HEK293 (cell line): Measurements from ENCODE around the gene CFAP410.

ENCODE experiments used
- CTCF ChIA-PET: fragments of 350-600 bp; formaldehyde crosslinking; extraction: SDS; loops from one replicate; lab custom pipeline; 2021; ENCODE audit warnings: antibody characterized with exemption; lab: Yijun Ruan, JAX
- POLR2A ChIA-PET: fragments of 300-600 bp; formaldehyde crosslinking; extraction: SDS; loops from one replicate; lab custom pipeline; 2020; ENCODE audit warnings: antibody characterized with exemption, inconsistent platforms; lab: Yijun Ruan, JAX
- H3K27ac ChIP-seq: fragments of 200-500 bp; sonication (Bioruptor generic); 2 replicates; pipeline ENCODE4 v1.5.1; 2014; ENCODE audit warnings: low read depth, low read length, control low read depth, inconsistent platforms; ENCODE audit errors: extremely low read depth
- H3K36me3 ChIP-seq, 2 experiments: fragments of 200-500 bp in 1 of 2; sonication (Bioruptor generic) in 1 of 2; 1 replicate in 1 of 2; 2 replicates in 1 of 2; pipeline ENCODE4 v1.5.1; 2014 to 2017; ENCODE audit warnings: inconsistent platforms in 2 of 2, low read length in 2 of 2; ENCODE audit not compliant: control insufficient read depth in 2 of 2, insufficient read depth in 1 of 2
- H3K4me1 ChIP-seq: fragments of 200-500 bp; sonication (Bioruptor generic); 2 replicates; pipeline ENCODE4 v1.5.1; 2014; ENCODE audit warnings: mild to moderate bottlenecking, low read length, inconsistent platforms; ENCODE audit not compliant: control insufficient read depth, insufficient read depth
- H3K4me3 ChIP-seq: 2 replicates; pipeline ENCODE4 v1.5.1; 2011; ENCODE audit warnings: low read depth, mild to moderate bottlenecking, control low read depth, low read length, moderate library complexity
- H3K9me3 ChIP-seq: fragments of 200-500 bp; sonication (Bioruptor generic); 2 replicates; pipeline ENCODE4 v1.5.1; 2014; ENCODE audit warnings: low read depth, low read length, inconsistent platforms; ENCODE audit not compliant: control insufficient read depth, insufficient read depth
- OSR2 ChIP-seq: fragments of 450-650 bp; formaldehyde crosslinking; IDR thresholded peaks from 2 replicates; pipeline ENCODE4 v1.5.1; 2016; ENCODE audit warnings: missing biosample characterization, missing genetic modification characterization
- TRIM28 ChIP-seq: IDR thresholded peaks from 2 replicates; pipeline ENCODE4 v1.6.1; 2011; ENCODE audit warnings: low read length, control low read depth, borderline replicate concordance
- ZIC2 ChIP-seq: fragments of 450-650 bp; formaldehyde crosslinking; IDR thresholded peaks from 2 replicates; pipeline ENCODE4 v1.5.1; 2016; ENCODE audit warnings: missing biosample characterization, missing genetic modification characterization
- ZNF155 ChIP-seq: fragments of 450-650 bp; formaldehyde crosslinking; IDR thresholded peaks from 2 replicates; pipeline ENCODE4 v1.5.1; 2016; ENCODE audit warnings: missing biosample characterization, missing genetic modification characterization
- ZNF184 ChIP-seq: fragments of 450-650 bp; IDR thresholded peaks from 2 replicates; pipeline ENCODE4 v1.5.1; 2018; ENCODE audit warnings: missing biosample characterization, mild to moderate bottlenecking, missing genetic modification characterization
- ZNF23 ChIP-seq: fragments of 450-650 bp; formaldehyde crosslinking; IDR thresholded peaks from 2 replicates; pipeline ENCODE4 v1.5.1; 2016; ENCODE audit warnings: missing biosample characterization, missing genetic modification characterization, borderline replicate concordance
- ZNF394 ChIP-seq: fragments of 450-650 bp; formaldehyde crosslinking; IDR thresholded peaks from 2 replicates; pipeline ENCODE4 v1.5.1; 2016; ENCODE audit warnings: missing biosample characterization, missing genetic modification characterization, mild to moderate bottlenecking, moderate library complexity, borderline replicate concordance
- ZNF404 ChIP-seq: fragments of 450-650 bp; formaldehyde crosslinking; IDR thresholded peaks from 2 replicates; pipeline ENCODE4 v1.5.1; 2017; ENCODE audit warnings: missing biosample characterization, missing genetic modification characterization
- ZNF544 ChIP-seq: fragments of 450-650 bp; formaldehyde crosslinking; IDR thresholded peaks from 2 replicates; pipeline ENCODE4 v1.5.0; 2017; ENCODE audit warnings: missing biosample characterization, missing genetic modification characterization
- ZNF776 ChIP-seq: fragments of 450-650 bp; formaldehyde crosslinking; IDR thresholded peaks from 2 replicates; pipeline ENCODE4 v1.5.0; 2017; ENCODE audit warnings: missing biosample characterization, missing genetic modification characterization, borderline replicate concordance
- ZNF785 ChIP-seq: fragments of 450-650 bp; formaldehyde crosslinking; IDR thresholded peaks from 2 replicates; pipeline ENCODE4 v1.5.1; 2016; ENCODE audit warnings: missing biosample characterization, missing genetic modification characterization
- TF ChIP-seq, protein P1 (sequence below): fragments of 450-650 bp; formaldehyde crosslinking; conservative IDR thresholded peaks from 2 replicates; pipeline ENCODE4 v1.5.1; 2016; ENCODE audit warnings: low read depth, missing biosample characterization, missing genetic modification characterization
- TF ChIP-seq, protein P2 (sequence below): fragments of 450-650 bp; formaldehyde crosslinking; IDR thresholded peaks from 2 replicates; pipeline ENCODE4 v1.5.1; 2016; ENCODE audit warnings: missing biosample characterization, missing genetic modification characterization, borderline replicate concordance

Gene CFAP410

DNA sequence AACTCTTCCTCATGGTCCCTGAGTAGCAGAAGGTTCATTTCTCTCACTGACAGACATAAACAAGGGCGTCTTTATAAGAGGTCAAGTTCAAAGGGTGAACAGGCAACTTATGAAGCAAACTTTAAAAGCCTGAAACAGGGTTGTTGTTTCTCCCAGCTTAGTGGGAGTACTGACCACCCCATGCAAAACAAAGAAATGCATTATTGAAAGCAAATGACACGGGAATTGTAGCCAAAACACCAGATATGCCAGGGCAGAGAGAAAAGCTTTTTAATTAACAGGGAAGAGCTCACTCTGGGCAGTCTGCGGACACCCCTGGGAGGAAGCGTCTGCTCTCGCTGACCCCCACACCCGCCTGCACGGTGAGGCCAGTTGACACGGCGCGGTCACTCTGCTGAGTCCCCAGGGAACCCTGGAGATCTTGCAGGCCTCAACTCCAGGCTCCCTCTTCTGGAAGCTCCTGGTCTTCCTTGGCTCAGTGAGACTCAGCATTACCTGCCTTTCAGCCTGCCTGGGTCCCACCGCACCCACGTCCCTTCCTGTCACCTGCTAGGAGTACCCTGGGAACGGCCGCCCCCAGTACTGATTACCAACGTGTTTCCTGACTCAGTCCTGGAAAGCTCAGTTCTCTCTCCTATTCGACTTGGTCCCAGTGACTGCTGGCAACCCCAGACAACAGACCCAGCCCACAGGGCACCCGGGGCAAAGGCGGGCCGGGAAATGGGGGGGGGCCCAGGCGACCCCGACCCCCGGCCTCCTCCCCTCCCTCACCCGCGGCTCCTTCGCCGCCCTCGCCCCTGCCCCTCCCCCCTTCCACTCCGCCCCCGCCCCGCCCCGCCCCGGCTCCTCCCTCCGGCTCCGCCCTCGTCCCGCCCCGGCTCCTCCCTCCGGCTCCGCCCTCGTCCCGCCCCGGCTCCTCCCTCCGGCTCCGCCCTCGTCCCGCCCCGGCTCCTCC lies 972 bp downstream of the CFAP410 start (continued):
- TF ChIP-seq, protein P1, sequence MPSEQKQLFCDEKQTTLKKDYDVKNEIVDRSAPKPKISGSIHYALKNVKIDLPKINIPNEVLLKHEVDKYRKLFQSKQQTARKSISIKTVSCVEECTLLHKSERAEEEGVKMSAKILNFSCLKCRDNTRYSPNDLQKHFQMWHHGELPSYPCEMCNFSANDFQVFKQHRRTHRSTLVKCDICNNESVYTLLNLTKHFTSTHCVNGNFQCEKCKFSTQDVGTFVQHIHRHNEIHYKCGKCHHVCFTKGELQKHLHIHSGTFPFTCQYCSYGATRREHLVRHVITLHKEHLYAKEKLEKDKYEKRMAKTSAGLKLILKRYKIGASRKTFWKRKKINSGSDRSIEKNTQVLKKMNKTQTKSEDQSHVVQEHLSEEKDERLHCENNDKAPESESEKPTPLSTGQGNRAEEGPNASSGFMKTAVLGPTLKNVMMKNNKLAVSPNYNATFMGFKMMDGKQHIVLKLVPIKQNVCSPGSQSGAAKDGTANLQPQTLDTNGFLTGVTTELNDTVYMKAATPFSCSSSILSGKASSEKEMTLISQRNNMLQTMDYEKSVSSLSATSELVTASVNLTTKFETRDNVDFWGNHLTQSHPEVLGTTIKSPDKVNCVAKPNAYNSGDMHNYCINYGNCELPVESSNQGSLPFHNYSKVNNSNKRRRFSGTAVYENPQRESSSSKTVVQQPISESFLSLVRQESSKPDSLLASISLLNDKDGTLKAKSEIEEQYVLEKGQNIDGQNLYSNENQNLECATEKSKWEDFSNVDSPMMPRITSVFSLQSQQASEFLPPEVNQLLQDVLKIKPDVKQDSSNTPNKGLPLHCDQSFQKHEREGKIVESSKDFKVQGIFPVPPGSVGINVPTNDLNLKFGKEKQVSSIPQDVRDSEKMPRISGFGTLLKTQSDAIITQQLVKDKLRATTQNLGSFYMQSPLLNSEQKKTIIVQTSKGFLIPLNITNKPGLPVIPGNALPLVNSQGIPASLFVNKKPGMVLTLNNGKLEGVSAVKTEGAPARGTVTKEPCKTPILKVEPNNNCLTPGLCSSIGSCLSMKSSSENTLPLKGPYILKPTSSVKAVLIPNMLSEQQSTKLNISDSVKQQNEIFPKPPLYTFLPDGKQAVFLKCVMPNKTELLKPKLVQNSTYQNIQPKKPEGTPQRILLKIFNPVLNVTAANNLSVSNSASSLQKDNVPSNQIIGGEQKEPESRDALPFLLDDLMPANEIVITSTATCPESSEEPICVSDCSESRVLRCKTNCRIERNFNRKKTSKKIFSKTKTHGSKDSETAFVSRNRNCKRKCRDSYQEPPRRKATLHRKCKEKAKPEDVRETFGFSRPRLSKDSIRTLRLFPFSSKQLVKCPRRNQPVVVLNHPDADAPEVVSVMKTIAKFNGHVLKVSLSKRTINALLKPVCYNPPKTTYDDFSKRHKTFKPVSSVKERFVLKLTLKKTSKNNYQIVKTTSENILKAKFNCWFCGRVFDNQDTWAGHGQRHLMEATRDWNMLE (tag by site-specific recombination): no peak
- no peak for TF ChIP-seq ZNF155 (tag by site-specific recombination)
- no peak for TF ChIP-seq TRIM28
- TF ChIP-seq OSR2 (tag by site-specific recombination): no peak
- no peak for TF ChIP-seq ZNF544 (tag by site-specific recombination)
- no peak for TF ChIP-seq ZNF776 (tag by site-specific recombination)
- no peak for TF ChIP-seq ZNF394 (tag by site-specific recombination)
- TF ChIP-seq ZNF404 (tag by site-specific recombination): no peak

DNA sequence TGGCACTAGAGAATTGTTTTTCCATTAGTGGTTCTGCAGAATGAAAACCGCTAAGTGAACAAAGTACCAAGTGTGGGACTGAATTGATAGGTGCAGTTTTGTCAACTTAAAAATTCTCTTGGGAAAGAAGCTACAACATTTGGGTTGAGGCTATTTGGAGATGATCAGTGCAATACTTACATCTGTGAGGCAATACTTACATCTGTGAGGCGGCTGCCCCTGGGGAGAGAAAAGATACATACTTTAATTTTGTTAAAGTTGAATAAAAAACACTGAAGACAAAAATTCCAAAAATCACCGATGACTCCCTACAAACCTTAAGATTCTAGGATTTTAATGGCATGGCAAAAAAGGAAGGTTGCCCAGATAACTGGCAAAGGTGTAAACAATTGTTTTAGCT lies 1.7 kb downstream of the CFAP410 start:
- H3K27ac ChIP-seq: no peak overlapping the region
- peaks cover 0 to 4% of the 10 kb centered on the region in 2 experiments; a peak in 1 of 3 replicates for H3K36me3 ChIP-seq
- CTCF ChIA-PET: interaction anchor here (0.7 to 1.7 kb wide), 4 partner anchors 8 to 39 kb away, joined by 3 to 11 read pairs (median 6); no protein-coding TSS in a partner anchor
- no peak overlapping the region for H3K4me3 ChIP-seq
- peaks cover 9% of the 10 kb centered on the region for H3K4me1 ChIP-seq
- TF ChIP-seq ZIC2 (tag by site-specific recombination) (no peak), ZNF184 (no peak), ZNF785 (no peak), ZNF23 (tag by site-specific recombination) (no peak)
- TF ChIP-seq, protein P2, sequence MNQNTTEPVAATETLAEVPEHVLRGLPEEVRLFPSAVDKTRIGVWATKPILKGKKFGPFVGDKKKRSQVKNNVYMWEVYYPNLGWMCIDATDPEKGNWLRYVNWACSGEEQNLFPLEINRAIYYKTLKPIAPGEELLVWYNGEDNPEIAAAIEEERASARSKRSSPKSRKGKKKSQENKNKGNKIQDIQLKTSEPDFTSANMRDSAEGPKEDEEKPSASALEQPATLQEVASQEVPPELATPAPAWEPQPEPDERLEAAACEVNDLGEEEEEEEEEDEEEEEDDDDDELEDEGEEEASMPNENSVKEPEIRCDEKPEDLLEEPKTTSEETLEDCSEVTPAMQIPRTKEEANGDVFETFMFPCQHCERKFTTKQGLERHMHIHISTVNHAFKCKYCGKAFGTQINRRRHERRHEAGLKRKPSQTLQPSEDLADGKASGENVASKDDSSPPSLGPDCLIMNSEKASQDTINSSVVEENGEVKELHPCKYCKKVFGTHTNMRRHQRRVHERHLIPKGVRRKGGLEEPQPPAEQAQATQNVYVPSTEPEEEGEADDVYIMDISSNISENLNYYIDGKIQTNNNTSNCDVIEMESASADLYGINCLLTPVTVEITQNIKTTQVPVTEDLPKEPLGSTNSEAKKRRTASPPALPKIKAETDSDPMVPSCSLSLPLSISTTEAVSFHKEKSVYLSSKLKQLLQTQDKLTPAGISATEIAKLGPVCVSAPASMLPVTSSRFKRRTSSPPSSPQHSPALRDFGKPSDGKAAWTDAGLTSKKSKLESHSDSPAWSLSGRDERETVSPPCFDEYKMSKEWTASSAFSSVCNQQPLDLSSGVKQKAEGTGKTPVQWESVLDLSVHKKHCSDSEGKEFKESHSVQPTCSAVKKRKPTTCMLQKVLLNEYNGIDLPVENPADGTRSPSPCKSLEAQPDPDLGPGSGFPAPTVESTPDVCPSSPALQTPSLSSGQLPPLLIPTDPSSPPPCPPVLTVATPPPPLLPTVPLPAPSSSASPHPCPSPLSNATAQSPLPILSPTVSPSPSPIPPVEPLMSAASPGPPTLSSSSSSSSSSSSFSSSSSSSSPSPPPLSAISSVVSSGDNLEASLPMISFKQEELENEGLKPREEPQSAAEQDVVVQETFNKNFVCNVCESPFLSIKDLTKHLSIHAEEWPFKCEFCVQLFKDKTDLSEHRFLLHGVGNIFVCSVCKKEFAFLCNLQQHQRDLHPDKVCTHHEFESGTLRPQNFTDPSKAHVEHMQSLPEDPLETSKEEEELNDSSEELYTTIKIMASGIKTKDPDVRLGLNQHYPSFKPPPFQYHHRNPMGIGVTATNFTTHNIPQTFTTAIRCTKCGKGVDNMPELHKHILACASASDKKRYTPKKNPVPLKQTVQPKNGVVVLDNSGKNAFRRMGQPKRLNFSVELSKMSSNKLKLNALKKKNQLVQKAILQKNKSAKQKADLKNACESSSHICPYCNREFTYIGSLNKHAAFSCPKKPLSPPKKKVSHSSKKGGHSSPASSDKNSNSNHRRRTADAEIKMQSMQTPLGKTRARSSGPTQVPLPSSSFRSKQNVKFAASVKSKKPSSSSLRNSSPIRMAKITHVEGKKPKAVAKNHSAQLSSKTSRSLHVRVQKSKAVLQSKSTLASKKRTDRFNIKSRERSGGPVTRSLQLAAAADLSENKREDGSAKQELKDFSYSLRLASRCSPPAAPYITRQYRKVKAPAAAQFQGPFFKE (tag by site-specific recombination): no peak
- TF ChIP-seq, all 188 proteins: peak for 0
- H3K9me3 ChIP-seq: no peaks in the 10 kb centered on the region
- POLR2A ChIA-PET: interaction anchor here (1.5 to 1.7 kb wide), 2 partner anchors 8 to 40 kb away, joined by 3 to 4 read pairs; no protein-coding TSS in a partner anchor
